ENCODE data around the gene EMID1. TPM values are rescaled to one million over a fixed set of nuclear protein-coding genes. Genes with fewer than 3 reads are reported as not detected.
A peak's percentile ranks its signal among the peaks of the same experiment; 100 is the strongest.

The EMID1 gene
- total and polyA plus RNA-seq, 10 donors: 18.5 to 90.3 (median 61.2) TPM

DNA sequence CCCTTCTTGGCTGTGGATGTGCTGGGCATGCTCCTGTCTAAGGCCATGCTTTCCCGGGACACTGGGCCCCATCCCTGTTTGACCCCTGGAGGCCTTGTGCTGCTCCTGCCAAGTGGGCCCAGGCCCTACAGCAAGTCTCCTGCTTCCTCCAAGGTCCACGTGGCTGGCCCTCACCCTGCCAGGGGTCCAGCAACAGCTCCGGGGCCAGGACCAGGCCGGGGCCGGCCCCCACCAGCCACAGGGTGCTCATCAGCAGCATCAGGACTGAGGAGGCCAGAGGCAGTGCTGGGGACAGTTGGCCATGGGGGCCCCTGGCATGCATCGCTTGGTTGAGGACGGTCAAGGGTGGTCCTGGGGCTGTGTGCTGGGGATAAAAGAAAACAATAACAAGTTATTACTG, 59.6 kb downstream of the EMID1 start:
- H3K4me3 ChIP-seq: no peak overlapping the region
- peak overlapping the region in 4 of 8 donors; percentile 98 to 99 (median 98) for H3K27ac ChIP-seq
- peak; percentile 75 for DNase-seq
- peaks cover 22 to 50% (median 36%) of the 10 kb centered on the region in 6 donors for H3K4me1 ChIP-seq
- 92 to 97% (median 94%) methylated on average over 6 to 7 of the region's 7 CpGs for WGBS, 5 donors
- TF ChIP-seq POLR2AphosphoS5 (IDR thresholded peaks at IDR 0.05) (peak in 2 of 3 donors; percentile 19 to 41), CTCF (IDR thresholded peaks at IDR 0.05 in 8 of 11, conservative IDR thresholded peaks at IDR 0.05 in 3 of 11) (no peak), POLR2A (IDR thresholded peaks at IDR 0.05) (no peak)
- H3K27me3 ChIP-seq (replicated peaks in 1 of 7): no peaks in the 10 kb centered on the region
- no peaks in the 10 kb centered on the region for H3K9me3 ChIP-seq
- intact Hi-C loops (cut with DNase I; ENCODE audit: low total_unique reads): no loop called here
- peaks cover 0 to 52% (median 5%) of the 10 kb centered on the region in 6 donors for H3K36me3 ChIP-seq

- intact Hi-C loops (cut with DNase I; ENCODE audit: low total_unique reads): no loop called here
- peak in 1 of 3 donors; percentile 41 for TF ChIP-seq POLR2AphosphoS5 (IDR thresholded peaks at IDR 0.05)
- no peak for TF ChIP-seq CTCF (IDR thresholded peaks at IDR 0.05 in 8 of 11, conservative IDR thresholded peaks at IDR 0.05 in 3 of 11)
- no peak for TF ChIP-seq POLR2A (IDR thresholded peaks at IDR 0.05)
- DNase-seq: no peak
- H3K4me3 ChIP-seq: peak overlapping the region in 2 of 8 donors; percentile 91 to 98
- H3K27me3 ChIP-seq (replicated peaks in 1 of 7): no peaks in the 10 kb centered on the region
- 68 to 78% (median 72%) methylated on average over 4 of the region's 4 CpGs for WGBS, 5 donors
- peaks cover 0 to 49% (median 3%) of the 10 kb centered on the region in 6 donors for H3K36me3 ChIP-seq
- H3K4me1 ChIP-seq: peaks cover 29 to 56% (median 42%) of the 10 kb centered on the region in 6 donors
- H3K9me3 ChIP-seq: no peaks in the 10 kb centered on the region
- peak overlapping the region; percentile 7 to 99 (median 98) for H3K27ac ChIP-seq
These were observed 60.2 kb downstream of the EMID1 start for GRCh38 chr22:29265929-29266328.

DNA sequence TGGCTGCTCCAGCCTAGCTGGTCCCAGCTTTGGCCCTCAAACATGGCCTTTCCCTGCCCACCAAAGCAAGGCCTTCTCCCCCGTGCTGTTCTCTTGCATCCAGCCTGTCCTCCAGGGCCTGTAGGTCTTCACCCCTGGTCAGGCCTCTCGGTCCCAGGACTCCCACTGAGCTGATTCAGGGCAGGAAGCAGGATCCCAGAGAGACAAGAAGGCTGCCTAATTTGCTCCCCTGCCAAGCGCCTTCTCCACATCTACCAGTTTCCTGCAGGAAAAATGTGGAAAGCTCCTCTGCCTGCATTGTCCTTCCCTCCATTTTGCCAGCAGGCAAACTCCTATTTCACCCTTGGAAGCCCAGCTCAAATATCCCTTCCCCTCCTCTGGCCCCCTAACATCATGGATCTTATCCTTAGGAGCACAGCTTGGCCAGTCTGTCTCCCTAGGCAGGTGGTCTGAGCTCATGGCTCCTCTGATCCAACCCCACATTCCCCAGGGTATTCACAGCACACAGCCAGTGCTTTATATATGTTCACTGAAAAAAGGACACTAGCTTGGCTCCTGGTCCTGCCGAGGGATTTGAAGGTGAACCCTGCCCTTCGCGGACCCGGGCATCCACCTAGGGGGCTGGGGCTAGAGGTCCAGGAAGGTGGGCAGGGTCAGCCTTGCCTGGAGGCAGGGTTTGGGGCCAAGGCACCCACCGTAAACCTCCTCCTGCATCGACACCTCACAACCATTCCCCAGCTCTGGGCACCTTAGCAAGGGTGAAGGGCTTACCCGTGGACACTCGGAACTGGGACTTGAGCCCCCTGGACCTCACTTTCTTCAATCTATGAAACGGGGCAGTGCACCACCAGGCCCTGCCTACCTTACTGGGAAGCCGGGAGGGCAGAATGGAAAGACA, 61.1 kb downstream of the EMID1 start:
- Histone ChIP-seq H3K4me1 (peaks cover 37 to 65% (median 51%) of the 10 kb centered on the region in 6 donors), H3K4me3 (peak overlapping the region; percentile 80 to 99 (median 96)), H3K27ac (peak overlapping the region; percentile 98 to 100 (median 99)), H3K9me3 (no peaks in the 10 kb centered on the region), H3K36me3 (peaks cover 0 to 52% (median 2%) of the 10 kb centered on the region in 6 donors), H3K27me3 (replicated peaks in 1 of 7) (no peaks in the 10 kb centered on the region)
- WGBS, 5 donors: 14 to 20% (median 18%) methylated on average over 11 to 13 of the region's 13 CpGs
- intact Hi-C loops (cut with DNase I; ENCODE audit: low total_unique reads): no loop called here
- peak; percentile 79 for DNase-seq
- TF ChIP-seq POLR2AphosphoS5 (IDR thresholded peaks at IDR 0.05): no peak
- no peak for TF ChIP-seq POLR2A (IDR thresholded peaks at IDR 0.05)
- TF ChIP-seq CTCF (IDR thresholded peaks at IDR 0.05 in 8 of 11, conservative IDR thresholded peaks at IDR 0.05 in 3 of 11): no peak

GRCh38 chr22:29267462-29267857, 61.8 kb downstream of the EMID1 start:
- Histone ChIP-seq H3K27ac (peak overlapping the region; percentile 98 to 100 (median 99)), H3K9me3 (no peaks in the 10 kb centered on the region), H3K4me1 (peaks cover 42 to 72% (median 57%) of the 10 kb centered on the region in 6 donors), H3K27me3 (replicated peaks in 1 of 7) (no peaks in the 10 kb centered on the region), H3K36me3 (peaks cover 0 to 53% (median 5%) of the 10 kb centered on the region in 6 donors), H3K4me3 (peak overlapping the region; percentile 80 to 99 (median 96))
- DNase-seq: no peak
- 0 to 2% (median 0%) methylated on average over 17 to 32 of the region's 32 CpGs for WGBS, 5 donors
- TF ChIP-seq POLR2A (IDR thresholded peaks at IDR 0.05) (no peak), POLR2AphosphoS5 (IDR thresholded peaks at IDR 0.05) (no peak), CTCF (IDR thresholded peaks at IDR 0.05 in 8 of 11, conservative IDR thresholded peaks at IDR 0.05 in 3 of 11) (no peak)
- intact Hi-C loops (cut with DNase I; ENCODE audit: low total_unique reads): no loop called here

All from spleen (tissue), 11 donors.